ELR (cell line): ENCODE measurements around the gene THSD4.

ENCODE experiments used
- DNase-seq: peaks from one replicate; pipeline ENCODE4 v3.0.0-alpha.2; 2015; ENCODE audit warnings: low read depth

Gene THSD4

DNA sequence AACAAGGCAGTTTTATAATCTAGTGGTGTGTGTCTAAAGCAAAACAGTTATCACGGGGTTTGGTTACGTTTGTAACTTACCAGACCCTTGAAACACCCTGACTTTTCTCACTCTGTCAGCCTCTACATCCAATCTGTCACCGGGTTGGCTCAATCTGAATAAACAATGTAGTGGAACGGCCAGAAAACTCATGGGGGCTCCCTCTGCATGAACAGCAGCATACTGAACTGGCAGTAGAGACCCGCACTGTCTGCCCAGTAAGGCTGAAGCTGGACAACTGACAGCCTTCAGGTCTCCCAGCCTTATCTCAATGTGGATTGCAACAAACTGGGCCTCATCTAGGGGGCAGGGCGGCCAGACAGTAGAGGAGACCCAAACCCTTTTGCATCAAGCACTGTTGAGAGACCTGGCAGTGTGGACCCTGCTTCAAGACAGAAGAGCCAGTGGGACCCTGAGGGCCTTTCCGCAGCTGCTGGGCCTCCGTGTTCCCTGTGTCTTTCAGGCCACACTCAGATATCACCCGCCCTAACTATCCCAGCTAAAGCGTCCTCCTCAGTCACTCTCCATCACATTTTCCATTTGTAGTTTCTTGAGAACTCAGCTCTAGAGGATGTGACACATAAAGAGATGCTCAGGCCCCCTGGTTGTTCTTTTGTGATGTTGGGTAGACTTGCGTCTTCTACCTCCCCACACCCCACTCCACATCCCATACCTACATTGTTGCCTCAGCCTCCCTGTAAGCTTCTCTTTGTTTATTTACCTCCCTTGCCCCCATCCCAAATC, 513.9 kb downstream of the THSD4 start:
- DNase-seq = no peak

- no peak for DNase-seq
These were observed 514.7 kb downstream of the THSD4 start for GRCh38 chr15:71629781-71630474.

GRCh38 chr15:71630475-71630809, 515.2 kb downstream of the THSD4 start:
- no peak for DNase-seq

- no peak for DNase-seq
These were observed 517.4 kb downstream of the THSD4 start for GRCh38 chr15:71632576-71633195.

GRCh38 chr15:71634820-71635560, 519.7 kb downstream of the THSD4 start:
- no peak for DNase-seq

DNA sequence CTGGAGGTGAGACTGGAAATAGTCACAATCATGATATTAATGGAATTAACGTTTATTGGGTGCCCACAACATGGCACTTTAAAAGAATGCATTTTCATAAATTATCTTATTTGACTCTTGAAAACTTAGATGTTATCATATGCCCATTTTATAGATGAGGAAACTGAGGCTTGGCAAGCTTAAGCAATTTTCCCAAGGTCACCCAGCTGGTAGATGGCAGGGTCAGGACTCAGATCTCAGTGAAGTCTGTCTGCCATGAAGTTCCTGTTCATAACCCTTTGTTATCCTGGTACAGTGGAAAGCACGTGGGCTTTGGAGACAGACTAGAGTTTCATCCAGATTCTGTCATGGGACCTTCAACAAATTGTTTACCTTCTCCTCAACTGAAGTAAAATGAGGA, 520.5 kb downstream of the THSD4 start:
- DNase-seq = no peak

- no peak for DNase-seq
These were observed 523.6 kb downstream of the THSD4 start for GRCh38 chr15:71638876-71639275.

DNA sequence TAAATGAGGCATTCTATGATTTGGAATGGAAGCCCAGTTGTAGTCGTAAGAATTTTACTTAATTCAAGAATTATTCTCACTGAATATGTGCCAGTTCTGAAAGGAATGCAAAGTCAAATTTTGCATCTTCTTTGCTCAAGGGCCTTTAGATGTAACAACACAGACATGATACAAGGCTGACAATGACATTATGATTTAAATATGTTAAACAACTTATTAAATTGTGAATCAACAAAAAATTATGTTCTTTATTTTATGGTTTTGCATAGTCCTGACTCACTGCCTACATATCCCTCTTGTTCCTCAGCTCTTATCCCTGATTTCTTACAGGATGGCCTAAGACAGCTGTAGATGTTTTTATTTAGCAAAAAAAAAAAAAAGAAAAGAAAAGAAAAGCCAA, 524.2 kb downstream of the THSD4 start:
- no peak for DNase-seq

- DNase-seq = no peak
These were observed 528.6 kb downstream of the THSD4 start for GRCh38 chr15:71643918-71644317.

- DNase-seq = no peak
These were observed 531.7 kb downstream of the THSD4 start for GRCh38 chr15:71646767-71647486.

DNA sequence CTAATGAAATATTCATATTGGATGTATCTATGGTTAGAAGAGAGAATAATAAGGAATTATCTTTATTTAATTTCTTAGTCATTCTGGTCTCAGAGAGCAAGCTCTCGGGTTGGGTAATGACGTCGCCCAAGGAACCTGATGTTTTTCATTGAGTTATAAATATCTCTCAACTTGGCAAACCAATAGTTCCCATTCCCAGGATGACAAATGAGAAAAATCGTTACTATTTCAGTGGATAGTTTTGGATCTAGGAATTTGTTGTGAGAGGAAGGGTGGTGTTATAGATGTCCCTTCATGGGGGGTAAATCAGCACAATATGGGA, 532.2 kb downstream of the THSD4 start:
- no peak for DNase-seq

DNA sequence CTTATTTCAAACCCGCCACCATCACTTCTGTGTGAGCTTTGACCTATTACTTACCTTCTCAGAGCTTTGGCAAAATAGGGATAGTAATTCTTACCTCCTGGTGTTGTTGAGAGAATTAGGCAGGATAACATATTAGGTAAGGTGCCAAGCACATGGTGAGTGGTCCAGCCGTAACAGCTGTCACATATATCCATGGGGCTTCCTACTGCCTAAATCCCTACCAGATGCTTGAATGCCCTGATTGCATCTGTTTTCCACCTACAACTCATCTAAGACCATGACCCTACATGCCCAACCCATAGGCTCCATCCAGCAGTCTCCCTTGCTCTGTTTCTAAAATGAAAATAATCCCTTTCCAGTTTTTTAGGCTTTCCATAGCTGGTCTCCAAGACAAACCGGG, 532.8 kb downstream of the THSD4 start:
- DNase-seq = no peak

- DNase-seq = peak; percentile 3
These were observed 534.6 kb downstream of the THSD4 start for GRCh38 chr15:71649894-71650293.

DNA sequence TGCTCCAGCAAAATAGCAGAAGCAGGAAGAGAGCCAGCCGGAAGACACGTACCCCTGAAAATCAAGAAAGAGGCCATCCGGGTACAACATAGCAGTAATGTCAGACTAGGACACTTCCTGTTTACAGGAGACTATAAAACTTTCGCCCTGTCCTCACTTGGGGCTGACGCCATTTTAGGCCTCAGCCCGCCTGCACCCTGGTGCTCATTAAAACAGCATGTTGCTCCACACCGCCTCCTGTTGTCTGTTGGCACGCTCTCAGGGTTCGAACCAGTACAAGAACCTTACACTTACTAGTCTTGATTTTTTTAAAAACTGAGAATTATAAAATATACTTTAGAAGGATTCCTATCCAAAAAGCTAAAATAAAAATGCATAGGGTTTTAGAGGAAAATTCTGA, 535.3 kb downstream of the THSD4 start:
- no peak for DNase-seq

- peak; percentile 65 for DNase-seq
These were observed 536.5 kb downstream of the THSD4 start for GRCh38 chr15:71651750-71652186.

DNA sequence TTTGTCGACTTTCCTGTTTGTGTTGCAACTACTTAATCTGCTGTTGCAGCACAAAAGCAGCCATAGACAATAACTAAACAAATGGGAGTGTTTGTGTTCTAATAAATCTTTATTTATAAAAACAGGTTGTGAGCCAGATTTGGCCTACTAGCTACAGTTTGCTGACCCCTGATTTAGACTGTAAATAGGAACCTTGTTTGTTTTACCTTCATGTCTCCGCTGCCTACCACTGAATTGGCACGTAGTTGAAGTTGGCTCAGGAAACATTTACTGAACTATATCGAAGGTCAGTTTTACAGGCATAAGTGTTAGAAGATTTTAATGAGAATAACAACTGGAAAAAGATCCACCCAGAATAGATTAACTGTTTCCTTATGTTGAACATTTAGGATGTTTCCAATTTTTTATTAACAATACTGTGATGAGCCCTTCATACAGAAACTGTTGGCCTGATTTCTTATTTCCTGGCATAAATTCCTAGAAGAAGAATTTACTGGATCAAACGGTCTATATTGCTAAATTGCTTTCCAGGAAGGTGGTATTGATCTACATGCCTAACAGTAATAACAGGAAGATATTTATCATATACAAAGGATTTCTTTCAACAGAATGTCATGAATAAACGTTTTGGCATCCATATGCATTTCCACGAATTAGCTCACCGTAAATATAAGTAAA, 538.9 kb downstream of the THSD4 start:
- no peak for DNase-seq

DNA sequence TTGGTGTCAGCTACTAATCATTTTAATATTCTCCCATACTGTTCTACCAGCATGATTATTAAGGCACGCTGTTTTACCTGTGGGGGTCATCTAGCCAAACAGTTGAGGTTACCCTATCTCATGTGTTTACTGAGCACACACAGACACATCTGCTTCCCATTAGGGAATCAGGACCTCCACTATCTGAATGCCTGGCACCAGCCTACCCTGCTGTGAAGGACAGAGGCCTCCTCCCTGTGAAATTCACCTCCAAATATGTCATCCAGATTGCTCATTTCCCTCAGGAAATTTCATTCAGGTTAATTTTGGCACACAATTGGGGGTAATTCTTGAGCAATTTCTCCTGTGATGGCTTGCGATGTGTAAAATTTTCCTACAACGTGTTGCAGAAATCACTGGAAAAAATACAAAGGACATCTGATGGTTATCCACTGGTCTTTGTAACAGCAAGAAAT, 539.5 kb downstream of the THSD4 start:
- no peak for DNase-seq

- DNase-seq = no peak
These were observed 541.2 kb downstream of the THSD4 start for GRCh38 chr15:71656425-71656824.

DNA sequence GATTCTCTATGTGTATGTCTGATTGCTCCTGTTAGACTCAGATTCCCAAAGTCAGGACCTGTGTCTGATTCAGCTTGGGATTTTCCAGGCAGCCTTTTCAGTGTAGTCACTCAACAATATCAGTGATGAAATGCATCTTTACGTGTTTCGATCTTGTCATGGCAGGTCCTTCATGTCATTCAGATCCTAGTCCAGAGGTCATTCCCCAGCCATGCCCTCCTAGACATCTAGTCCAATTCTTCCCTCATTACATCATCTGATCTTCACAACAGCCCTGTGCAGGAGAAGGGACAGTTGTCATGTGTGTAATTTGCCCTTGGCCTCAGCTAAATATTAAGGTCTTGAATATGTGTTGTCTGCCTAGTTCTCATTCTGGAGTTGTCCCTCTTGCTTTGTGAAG, 541.9 kb downstream of the THSD4 start:
- DNase-seq = no peak

GRCh38 chr15:71658036-71658435, 542.8 kb downstream of the THSD4 start:
- no peak for DNase-seq
